Panc1 (cell line): Measurements from ENCODE around the gene RPL26.

Experiments used
- CTCF ChIP-seq: fragments of 450-650 bp; IDR thresholded peaks from 2 replicates; pipeline ENCODE4 v1.5.1; 2017; ENCODE audit warnings: mild to moderate bottlenecking
- POLR2AphosphoS5 ChIP-seq: IDR thresholded peaks from 2 replicates; pipeline ENCODE4 v1.6.1; 2012; ENCODE audit warnings: mild to moderate bottlenecking, low read depth, low read length, moderate library complexity

GRCh38 chr17:8380049-8380448, 2.9 kb downstream of the RPL26 start:
- TF ChIP-seq POLR2AphosphoS5 (no peak), CTCF (no peak)
